Peyer's patch (tissue), 4 donors: ENCODE data around the gene BTBD16.
A peak's percentile ranks its signal among the peaks of the same experiment; 100 is the strongest.

Source experiments
- POLR2A ChIP-seq, 2 donors: fragments of 450-650 bp; IDR thresholded peaks; one replicate each; pipeline ENCODE4 v1.5.1; 2017; ENCODE audit warnings: antibody characterized with exemption in 2 of 2, mild to moderate bottlenecking in 2 of 2, moderate library complexity in 2 of 2
- TF ChIP-seq, protein P1 (sequence below), 6 experiments: fragments of 450-650 bp in 4 of 6; fragments of 200-600 bp in 2 of 6; sonication (generic) in 1 of 6; IDR thresholded peaks; one replicate each; pipeline ENCODE4 v1.5.1; 2017 to 2019; ENCODE audit warnings: antibody characterized with exemption in 6 of 6, mild to moderate bottlenecking in 3 of 6, moderate library complexity in 1 of 6

DNA sequence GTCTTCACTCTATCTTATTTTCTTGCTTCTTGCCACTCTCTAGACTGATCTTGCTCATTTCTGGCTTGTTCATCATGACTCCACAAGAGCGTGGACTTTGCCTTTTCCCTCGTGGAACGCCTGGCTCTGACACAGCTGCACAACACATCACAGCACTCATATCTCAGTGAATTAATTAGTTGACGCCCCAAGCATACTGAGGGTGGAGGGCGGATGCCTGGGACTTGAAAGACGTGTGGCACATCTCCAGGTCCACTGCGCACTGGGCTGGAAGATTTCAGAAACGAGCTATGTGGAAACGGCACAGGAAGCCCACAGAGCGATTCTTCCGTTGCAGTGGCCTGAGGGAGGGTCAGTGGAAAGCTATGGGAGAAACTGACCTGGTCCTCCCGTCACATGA, 79.8 kb downstream of the BTBD16 start:
- TF ChIP-seq POLR2A (IDR thresholded peaks at IDR 0.05) = peak in 1 of 2 donors; percentile 63
- TF ChIP-seq, protein P1, sequence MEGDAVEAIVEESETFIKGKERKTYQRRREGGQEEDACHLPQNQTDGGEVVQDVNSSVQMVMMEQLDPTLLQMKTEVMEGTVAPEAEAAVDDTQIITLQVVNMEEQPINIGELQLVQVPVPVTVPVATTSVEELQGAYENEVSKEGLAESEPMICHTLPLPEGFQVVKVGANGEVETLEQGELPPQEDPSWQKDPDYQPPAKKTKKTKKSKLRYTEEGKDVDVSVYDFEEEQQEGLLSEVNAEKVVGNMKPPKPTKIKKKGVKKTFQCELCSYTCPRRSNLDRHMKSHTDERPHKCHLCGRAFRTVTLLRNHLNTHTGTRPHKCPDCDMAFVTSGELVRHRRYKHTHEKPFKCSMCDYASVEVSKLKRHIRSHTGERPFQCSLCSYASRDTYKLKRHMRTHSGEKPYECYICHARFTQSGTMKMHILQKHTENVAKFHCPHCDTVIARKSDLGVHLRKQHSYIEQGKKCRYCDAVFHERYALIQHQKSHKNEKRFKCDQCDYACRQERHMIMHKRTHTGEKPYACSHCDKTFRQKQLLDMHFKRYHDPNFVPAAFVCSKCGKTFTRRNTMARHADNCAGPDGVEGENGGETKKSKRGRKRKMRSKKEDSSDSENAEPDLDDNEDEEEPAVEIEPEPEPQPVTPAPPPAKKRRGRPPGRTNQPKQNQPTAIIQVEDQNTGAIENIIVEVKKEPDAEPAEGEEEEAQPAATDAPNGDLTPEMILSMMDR (IDR thresholded peaks at IDR 0.05) = no peak
